Lung (tissue), 12 donors: Measurements from ENCODE around the gene EOGT. TPM values are rescaled to one million over a fixed set of nuclear protein-coding genes. Genes with fewer than 3 reads are reported as not detected.
A peak's percentile ranks its signal among the peaks of the same experiment; 100 is the strongest.

Source experiments
- ATAC-seq: fragments of 200-7000 bp; cut with Tn5 transposase; one replicate; pipeline ENCODE4 v1.9.1; 2020; ENCODE audit warnings: moderate number of reproducible peaks; ENCODE audit not compliant: insufficient read depth, low FRiP score
- DNase-seq, 3 donors: peaks; one replicate each; pipeline ENCODE4 v3.0.0-alpha.2; 2013 to 2017
- H3K27ac ChIP-seq, 2 donors: one replicate each; pipeline ENCODE4 v1.5.1; 2013; ENCODE audit warnings: mild to moderate bottlenecking in 2 of 2, moderate library complexity in 2 of 2, control low read depth in 1 of 2, inconsistent platforms in 1 of 2, low read depth in 1 of 2, low read length in 1 of 2
- H3K27me3 ChIP-seq, 3 donors: one replicate each; pipeline ENCODE4 v1.5.1; 2013; ENCODE audit warnings: low read length in 2 of 3; ENCODE audit not compliant: control insufficient read depth in 3 of 3, insufficient read depth in 3 of 3
- H3K36me3 ChIP-seq, 4 donors: one replicate each; pipeline ENCODE4 v1.5.1; 2013; ENCODE audit warnings: low read length in 4 of 4, mild to moderate bottlenecking in 1 of 4, moderate library complexity in 1 of 4; ENCODE audit not compliant: control insufficient read depth in 4 of 4, insufficient read depth in 4 of 4
- H3K4me1 ChIP-seq, 5 donors: one replicate each; pipeline ENCODE4 v1.5.1; 2013; ENCODE audit warnings: low read length in 5 of 5, mild to moderate bottlenecking in 2 of 5, moderate library complexity in 1 of 5; ENCODE audit not compliant: control insufficient read depth in 5 of 5, insufficient read depth in 5 of 5
- H3K4me3 ChIP-seq: one replicate; pipeline ENCODE4 v1.5.1; 2013; ENCODE audit warnings: mild to moderate bottlenecking, control low read depth, moderate library complexity
- H3K9ac ChIP-seq, 2 donors: one replicate each; pipeline ENCODE4 v1.5.1; 2013; ENCODE audit warnings: low read length in 2 of 2, control low read depth in 1 of 2; ENCODE audit not compliant: insufficient read depth in 1 of 2
- H3K9me3 ChIP-seq, 4 donors: one replicate each; pipeline ENCODE4 v1.5.1; 2013; ENCODE audit warnings: low read length in 3 of 4, mild to moderate bottlenecking in 1 of 4, moderate library complexity in 1 of 4; ENCODE audit not compliant: control insufficient read depth in 4 of 4, insufficient read depth in 3 of 4
- CTCF ChIP-seq: IDR thresholded peaks from 2 replicates; pipeline ENCODE4 v1.5.1; 2012; ENCODE audit warnings: mild to moderate bottlenecking; ENCODE audit errors: control extremely low read depth, extremely low read depth
- WGBS, 2 donors: extraction: QIAGEN DNeasy Blood & Tissue Kit; methylation state at CpG; one replicate each; pipeline ENCODE4 v1.1.7; 2013; 5-methylcytosine and 5-hydroxymethylcytosine counted together
- polyA plus RNA-seq, 2 donors: library from polyadenylated mRNA; stranded (reverse); fragments of 200-250 nt; gene quantifications; one replicate each; pipeline ENCODE4 v1.2.1, GENCODE V29; 2013
- total RNA-seq, 2 donors: library from RNA; depleted of rRNA in 1 of 2; stranded (reverse); fragments of >200 nt in 1 of 2; gene quantifications; one replicate each; pipeline ENCODE4 v1.2.1, GENCODE V29; 2014 to 2021
- donor health status: control.
- donor health status: control.
- donor health status: Bipolar disorder and iron deficiency.
- donor health status: healthy.
- donor health status: DM: yes; HTN: yes; CAD: no.

The EOGT gene
- total and polyA plus RNA-seq, 4 donors: 14.3 to 54.7 (median 35.0) TPM

- Histone ChIP-seq H3K4me1 (peaks cover 0 to 15% (median 4%) of the 10 kb centered on the region in 5 donors), H3K9ac (no peak overlapping the region), H3K36me3 (peaks cover 9 to 24% (median 16%) of the 10 kb centered on the region in 4 donors), H3K27me3 (no peaks in the 10 kb centered on the region), H3K9me3 (no peaks in the 10 kb centered on the region), H3K27ac (no peak overlapping the region), H3K4me3 (no peak overlapping the region)
- no peak for ATAC-seq
- WGBS, 2 donors: 92 to 100% methylated on average over 2 of the region's 2 CpGs
- DNase-seq: no peak
- TF ChIP-seq CTCF: no peak
Observed at GRCh38 chr3:69048990-69049389, 35.5 kb upstream of the EOGT start.

GRCh38 chr3:69044608-69045007 lies 31.1 kb upstream of the EOGT start:
- no peak for TF ChIP-seq CTCF
- Histone ChIP-seq H3K27me3 (no peaks in the 10 kb centered on the region), H3K4me3 (no peak overlapping the region), H3K4me1 (peaks cover 0 to 2% (median 0%) of the 10 kb centered on the region in 5 donors), H3K36me3 (peaks cover 14 to 47% (median 27%) of the 10 kb centered on the region in 4 donors), H3K27ac (no peak overlapping the region), H3K9me3 (no peaks in the 10 kb centered on the region), H3K9ac (no peak overlapping the region)
- no peak for DNase-seq
- ATAC-seq: no peak
- WGBS, 2 donors: 74 to 89% methylated on average over 2 of the region's 2 CpGs

GRCh38 chr3:69033470-69033869 lies 20.0 kb upstream of the EOGT start:
- H3K9me3 ChIP-seq: no peaks in the 10 kb centered on the region
- no peak for TF ChIP-seq CTCF
- no peak overlapping the region for H3K9ac ChIP-seq
- no peaks in the 10 kb centered on the region for H3K27me3 ChIP-seq
- ATAC-seq (no peak), DNase-seq (no peak)
- WGBS, 2 donors: 76 to 77% methylated on average over 7 of the region's 7 CpGs
- peak overlapping the region in 1 of 2 donors; percentile 14 for H3K27ac ChIP-seq
- no peak overlapping the region for H3K4me3 ChIP-seq
- no peaks in the 10 kb centered on the region for H3K4me1 ChIP-seq
- H3K36me3 ChIP-seq: peaks cover 22 to 45% (median 30%) of the 10 kb centered on the region in 4 donors

- H3K36me3 ChIP-seq: peaks cover 22 to 44% (median 33%) of the 10 kb centered on the region in 4 donors
- no peak overlapping the region for H3K9ac ChIP-seq
- no peaks in the 10 kb centered on the region for H3K4me1 ChIP-seq
- no peak overlapping the region for H3K4me3 ChIP-seq
- no peak overlapping the region for H3K27ac ChIP-seq
- 97 to 98% methylated on average over 9 of the region's 9 CpGs for WGBS, 2 donors
- DNase-seq (no peak), ATAC-seq (no peak)
- H3K9me3 ChIP-seq: no peaks in the 10 kb centered on the region
- TF ChIP-seq CTCF: no peak
- no peaks in the 10 kb centered on the region for H3K27me3 ChIP-seq
Observed at GRCh38 chr3:69032737-69033136, 19.3 kb upstream of the EOGT start.
